ENCODE results near the gene UQCC3.
"Not testable (repeated sequence)": the region's sequence is repeated elsewhere in the genome, so short reads cannot be mapped to it uniquely, and the experiment has no call there.

UQCC3 gene, protein sequence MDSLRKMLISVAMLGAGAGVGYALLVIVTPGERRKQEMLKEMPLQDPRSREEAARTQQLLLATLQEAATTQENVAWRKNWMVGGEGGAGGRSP

DNA sequence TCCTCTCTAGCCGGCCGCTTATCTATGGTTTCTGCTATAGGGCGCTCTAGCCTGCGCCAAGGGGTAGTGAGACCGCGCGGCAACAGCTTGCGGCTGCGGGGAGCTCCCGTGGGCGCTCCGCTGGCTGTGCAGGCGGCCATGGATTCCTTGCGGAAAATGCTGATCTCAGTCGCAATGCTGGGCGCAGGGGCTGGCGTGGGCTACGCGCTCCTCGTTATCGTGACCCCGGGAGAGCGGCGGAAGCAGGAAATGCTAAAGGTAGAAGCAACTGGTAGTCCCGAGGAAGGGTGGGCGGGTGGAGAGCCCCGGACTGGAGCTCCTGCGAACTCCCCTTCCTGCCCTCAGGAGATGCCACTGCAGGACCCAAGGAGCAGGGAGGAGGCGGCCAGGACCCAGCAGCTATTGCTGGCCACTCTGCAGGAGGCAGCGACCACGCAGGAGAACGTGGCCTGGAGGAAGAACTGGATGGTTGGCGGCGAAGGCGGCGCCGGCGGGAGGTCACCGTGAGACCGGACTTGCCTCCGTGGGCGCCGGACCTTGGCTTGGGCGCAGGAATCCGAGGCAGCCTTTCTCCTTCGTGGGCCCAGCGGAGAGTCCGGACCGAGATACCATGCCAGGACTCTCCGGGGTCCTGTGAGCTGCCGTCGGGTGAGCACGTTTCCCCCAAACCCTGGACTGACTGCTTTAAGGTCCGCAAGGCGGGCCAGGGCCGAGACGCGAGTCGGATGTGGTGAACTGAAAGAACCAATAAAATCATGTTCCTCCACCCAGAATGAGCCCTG, at the start of gene UQCC3, which contains the start of gene LBHD1:
Gene UQCC3 (plus strand): TSS at position 66 of the 782 bp plus-strand sequence. CDS start 73 bp downstream, at position 139.
Gene LBHD1 (minus strand): TSS at position 660 of the 782 bp plus-strand sequence. CDS start 2,236 bp downstream, outside the sequence.
- peak; percentile 77 for DNase-seq

DNA sequence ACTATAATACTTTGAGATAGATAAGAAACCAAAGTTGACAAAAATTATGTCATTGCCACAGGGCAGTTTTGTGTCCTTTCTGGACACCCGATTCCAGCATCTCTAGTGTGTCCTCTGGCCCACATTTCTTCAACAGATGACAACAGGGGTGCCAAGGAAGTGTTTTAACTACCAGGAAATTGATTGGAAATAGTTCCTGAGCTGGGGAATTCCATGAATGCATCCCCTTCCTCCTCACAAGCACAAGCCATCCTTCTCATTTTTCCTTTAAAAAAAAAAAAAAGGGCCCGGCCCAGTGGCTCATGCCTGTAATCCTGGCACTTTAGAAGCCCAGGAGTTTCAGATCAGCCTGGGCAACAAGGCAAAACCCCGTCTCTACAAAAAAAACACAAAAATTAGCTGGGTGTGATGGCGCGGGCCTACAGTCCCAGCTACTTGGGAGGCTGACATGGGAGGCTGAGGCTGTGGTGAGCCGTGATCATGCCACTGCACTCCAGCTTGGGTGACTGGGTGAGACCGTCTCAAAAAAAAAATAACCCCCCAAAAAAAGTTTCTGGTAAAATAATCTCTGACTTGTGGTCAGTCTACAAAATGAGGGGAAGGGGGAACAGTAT, 48.9 kb upstream of the UQCC3 start:
- DNase-seq, result no peak

DNA sequence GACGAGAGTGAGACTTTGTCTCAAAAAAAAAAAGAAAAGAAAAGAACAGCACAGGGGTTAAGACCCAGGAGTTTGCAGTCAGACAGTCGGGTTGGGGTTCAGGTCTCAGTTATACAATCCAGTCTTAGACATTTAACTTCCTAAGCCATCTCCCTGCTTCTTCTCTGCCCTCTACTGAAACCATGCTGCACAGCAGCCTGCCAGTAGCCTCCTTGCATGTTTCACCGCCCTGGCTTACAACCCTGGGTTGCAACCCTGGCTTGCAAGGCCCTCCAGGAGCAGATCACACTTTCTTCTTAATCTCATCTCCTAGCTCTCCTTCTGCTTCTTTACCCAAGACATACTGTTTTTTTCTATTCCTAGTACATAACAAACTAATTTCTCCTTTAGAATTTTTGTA, 43.8 kb upstream of the UQCC3 start:
- DNase-seq, result no peak

DNA sequence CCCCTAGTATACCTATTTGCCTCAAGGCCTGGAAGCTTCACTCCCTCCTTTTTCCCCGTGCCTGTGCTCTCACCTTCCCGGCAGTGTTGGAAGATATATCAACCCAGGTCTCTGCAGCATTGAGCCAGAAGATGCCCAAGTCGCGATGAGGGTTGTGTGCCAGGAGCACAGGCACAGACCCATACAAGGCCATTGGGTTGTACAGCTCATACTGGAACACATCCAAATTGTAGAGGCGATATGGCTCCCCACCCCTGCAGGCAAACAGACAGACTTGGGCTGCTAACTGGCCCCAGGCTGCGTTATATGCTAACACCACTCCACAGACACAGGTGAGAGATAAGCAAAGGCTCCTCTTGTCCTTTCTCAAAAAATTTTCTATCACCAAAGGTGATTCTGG, 39.0 kb upstream of the UQCC3 start:
- no peak for DNase-seq

DNA sequence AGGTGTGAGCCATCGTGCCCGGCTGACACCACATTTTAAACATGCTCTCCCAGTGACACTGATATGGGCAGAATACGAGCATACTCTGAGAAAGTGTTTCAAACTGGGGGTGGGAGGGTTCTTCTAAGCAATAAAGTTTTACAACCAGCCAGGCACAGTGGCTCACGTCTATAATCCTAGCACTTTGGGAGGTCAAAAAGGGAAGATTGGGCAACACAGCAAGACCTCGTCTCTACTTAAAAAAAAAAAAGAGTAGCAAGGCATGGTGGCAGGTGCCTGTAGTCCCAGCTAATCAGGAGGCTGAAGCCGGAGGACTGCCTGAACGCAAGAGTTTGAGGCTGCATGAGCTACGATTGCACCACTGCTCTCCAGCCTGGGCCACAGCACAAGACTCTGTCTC, 27.3 kb upstream of the UQCC3 start:
- no peak for DNase-seq

DNA sequence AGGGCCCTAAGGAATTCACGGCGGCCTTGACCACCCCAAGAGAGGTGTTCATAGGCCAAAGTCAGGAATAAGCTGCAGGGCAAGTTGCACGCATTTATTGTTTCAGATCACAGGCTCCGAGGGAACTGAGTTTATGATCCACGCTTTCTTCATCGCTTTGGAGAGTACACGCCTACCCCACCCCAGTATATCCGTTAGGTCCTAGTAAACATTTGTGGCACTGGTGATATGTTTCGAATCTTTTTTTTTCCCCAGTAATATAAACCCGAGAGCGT, 25.9 kb upstream of the UQCC3 start:
- DNase-seq, result no peak

DNA sequence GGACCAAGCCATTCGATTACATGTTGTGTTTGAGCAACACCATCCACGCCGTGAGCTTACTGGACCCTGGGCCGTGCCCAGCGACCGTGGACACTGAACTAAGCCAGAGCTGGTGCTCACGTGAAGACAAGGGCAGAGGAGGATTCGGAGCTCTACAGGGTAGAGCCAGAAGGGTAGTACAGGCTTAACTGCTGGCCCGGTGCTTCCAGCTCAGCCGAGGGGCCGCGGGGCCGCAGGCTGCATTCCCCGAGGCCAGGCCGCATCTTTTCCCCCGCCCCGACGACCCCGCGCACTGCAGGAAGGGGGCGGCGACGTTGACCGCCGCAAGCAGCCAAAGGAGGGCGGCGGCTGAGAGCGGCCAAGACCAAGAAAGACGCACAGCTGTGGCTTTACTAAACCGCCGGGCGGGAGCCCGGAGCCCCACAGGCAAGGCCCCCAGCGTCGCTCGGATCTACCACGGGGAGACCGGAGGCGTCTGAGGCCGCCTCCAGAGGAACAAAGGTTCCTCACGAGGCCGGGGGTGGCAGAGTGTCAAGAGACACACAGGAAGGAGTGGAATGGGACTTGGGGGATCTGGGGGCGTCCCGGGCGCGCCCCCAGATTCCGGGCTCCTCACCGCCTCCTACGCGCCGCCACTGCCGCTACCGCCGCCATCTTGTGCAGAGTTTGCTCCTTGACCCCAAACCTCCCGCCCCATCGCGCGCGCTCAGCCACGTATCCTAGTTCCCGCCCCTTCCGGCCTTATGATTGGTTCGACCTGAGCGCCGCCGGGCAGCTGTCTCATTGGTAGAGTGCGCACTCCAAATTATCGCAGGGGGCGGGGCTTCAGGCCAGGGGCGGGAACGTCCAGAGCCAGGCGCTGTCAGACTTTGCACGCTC, 25.3 kb upstream of the UQCC3 start, which contains the start of gene GANAB:
Gene GANAB (minus strand): TSS at position 668 of the 879 bp plus-strand sequence. CDS start 14 bp downstream, at position 654.
- DNase-seq, result peak; percentile 98

DNA sequence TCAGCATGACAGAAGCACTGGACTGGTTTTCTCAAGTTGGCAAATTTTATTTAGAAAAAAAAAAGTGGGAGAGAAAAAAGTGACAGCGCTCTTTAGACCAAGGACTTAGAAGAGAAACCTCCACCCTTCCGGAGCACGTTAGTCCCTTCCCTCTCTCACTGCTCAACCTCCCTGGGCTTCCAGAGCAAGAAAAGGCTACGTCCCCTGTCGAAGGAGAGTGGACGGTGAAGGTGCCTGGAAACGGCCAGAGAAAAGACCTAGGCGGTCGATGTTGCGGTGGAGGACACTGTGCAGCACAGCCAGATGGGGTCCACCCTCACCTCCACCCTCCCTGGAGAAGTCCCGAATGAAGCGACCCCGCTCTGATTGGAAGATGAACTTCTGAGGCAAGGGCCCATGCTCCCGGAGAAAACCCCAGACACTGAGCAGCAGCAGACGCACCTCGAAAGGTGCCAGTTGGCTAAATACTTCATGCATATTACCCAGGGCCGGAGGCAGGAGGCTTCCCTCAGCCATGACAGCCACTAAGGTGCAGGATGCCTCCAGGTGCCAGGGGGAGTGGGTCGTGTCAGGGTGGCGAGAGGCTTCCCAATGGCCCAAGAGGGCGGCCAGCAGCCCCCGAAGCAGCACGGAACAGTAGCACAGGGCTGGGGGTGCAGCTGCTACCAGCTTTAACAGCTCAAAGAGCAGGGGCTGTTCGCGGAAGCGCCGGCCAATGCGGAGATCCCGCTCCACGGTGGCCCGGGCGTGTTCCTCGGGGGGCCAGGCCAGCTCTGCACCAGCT, 24.5 kb upstream of the UQCC3 start:
- no peak for DNase-seq

DNA sequence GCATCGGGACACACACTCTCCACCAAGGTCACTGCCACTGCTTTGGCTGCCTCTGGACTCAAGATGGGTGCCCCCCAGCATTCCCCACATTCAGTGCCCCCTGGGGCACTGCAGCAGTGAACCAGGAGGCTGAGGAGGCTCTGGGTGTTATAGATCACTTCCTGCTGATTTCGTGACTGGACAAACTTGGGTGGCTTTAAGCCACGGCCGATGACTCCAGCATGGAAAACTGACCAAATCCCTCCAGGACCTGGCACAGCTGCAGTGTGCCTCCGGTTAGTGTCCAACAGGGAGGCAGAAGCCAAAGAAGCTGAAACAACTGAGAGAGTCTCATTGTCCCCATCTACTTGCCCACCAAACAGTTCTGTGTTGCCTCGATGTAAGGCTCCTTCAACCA, 23.9 kb upstream of the UQCC3 start:
- no peak for DNase-seq

DNA sequence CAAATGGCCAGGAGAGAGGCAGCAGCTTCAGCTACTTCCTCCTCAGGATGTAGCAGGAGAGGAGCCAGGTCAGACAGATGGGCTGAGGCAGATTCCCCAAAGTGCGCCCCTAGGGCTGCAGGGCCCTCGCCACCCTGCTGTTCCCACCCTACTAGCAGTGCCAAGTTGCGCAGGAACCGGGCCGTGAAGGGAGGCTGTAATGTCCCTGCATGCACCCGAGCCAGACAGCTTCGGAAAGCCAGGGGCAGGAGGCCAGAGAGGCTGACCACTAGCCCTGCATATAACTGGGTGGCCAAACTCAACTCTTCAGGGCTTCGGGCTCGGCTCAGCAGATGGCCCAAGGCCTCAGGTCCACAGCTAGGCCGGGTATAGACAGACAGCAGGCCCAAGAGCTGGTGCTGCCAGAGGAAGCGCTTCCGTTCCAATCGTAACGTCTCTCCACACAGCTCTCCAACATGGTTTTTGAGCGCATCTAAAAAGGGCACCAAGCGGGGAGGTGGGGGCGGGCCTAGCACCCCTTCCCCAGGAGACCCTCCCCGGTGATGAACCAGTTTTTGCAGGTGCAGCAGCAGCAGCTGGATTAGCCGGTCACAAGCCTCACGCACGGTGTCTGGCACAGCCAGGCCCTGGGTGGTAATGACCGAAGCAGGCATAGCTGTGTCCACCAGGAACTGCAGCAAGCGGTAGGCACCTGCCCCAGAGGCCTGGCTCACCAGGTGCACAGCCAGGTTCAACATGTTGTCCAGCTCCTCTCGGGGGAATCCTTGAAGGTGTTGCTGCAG, 23.1 kb upstream of the UQCC3 start:
- no peak for DNase-seq

DNA sequence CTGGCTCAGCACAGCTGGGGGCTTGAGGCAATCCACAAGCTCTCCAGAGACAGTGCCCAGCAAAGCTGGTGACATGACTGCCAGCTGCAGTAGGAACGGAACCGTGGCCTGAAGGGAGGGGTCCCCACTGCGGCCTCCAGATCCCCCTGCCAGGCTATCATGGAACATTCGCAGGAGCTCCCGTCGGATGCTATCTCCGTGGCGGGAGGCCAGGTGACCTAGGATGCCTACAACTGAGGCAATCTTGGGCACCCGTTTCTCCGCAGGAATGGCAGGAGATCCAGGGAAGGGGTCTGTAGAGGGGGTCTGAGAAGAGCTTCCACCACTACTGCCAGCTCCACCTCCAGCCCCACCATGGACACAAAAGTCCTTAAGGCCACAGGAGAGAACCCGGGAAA, 22.5 kb upstream of the UQCC3 start:
- no peak for DNase-seq

DNA sequence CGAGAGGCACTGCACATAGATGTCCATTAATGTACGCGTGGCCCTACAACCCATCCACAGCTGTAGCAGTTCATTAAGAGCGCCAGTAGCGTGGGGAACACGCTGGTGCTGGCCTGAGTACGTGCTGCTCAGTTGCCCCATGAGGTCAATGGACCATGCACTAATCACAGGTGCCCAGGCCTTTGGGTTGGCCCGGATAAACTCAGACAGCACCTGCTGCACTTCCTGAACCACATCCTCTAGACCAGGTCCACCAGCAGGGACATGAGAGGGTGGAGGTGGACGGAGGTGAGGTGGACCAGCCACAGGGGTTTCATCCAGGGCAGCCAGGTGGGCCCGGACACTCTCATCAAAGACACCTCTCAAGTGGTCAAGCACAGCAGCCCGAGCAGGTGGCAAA, 22.0 kb upstream of the UQCC3 start:
- no peak for DNase-seq

DNA sequence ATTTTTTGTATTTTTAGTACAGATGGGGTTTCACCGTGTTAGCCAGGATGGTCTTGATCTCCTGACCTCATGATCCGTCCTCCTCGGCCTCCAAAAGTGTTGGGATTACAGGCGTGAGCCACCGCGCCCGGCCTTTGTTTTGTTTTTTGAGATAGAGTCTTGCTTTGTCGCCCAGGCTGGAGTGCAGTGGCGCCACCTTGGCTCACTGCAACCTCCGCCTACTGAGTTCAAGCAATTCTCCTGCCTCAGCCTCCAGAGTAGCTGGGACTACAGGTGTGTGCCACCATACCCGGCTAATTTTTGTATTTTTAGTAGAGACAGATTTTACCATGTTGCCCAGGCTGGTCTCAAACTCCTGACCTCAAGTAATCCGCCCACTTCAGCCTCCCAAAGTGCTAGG, 21.2 kb upstream of the UQCC3 start:
- DNase-seq, result not testable (repeated sequence)

DNA sequence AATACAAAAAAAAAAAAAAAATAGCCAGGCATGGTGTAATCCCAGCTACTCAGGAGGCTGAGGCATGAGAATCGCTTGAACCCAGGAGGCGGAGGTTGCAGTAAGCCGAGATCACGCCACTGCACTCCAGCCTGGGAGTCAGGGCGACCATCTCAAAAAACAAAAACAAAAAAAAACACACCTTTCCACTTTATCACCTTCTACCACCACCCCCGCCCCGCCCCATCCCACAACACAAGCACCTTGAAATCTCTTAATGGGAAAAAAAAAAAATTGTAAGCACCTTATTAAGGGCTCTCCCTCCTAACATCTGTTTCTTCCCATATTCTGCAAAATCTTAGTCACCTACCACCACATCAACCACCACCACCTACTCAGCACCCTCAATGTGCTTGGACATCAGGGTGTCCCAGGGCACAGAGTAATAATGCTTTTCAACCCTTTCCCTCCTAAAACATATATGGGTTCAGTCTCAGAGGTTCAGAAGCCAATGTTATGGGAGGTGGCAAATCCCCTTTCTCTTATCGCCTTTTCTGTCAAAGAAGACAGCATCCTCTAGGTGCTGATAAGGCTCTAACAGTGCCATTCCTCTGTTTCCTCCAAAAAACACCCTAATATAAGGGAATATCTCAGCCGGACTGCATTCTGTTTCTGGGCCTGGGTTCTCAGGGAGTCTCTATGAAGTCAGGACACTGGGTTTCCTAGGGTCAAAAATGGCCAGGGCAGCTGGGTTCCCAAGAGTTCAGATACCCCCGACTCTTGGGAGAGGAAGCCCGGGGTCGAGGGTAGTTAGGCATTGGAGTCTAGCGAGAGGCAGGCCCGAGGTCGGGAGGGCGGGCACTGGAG, 19.1 kb upstream of the UQCC3 start:
- peak; percentile 22 for DNase-seq

DNA sequence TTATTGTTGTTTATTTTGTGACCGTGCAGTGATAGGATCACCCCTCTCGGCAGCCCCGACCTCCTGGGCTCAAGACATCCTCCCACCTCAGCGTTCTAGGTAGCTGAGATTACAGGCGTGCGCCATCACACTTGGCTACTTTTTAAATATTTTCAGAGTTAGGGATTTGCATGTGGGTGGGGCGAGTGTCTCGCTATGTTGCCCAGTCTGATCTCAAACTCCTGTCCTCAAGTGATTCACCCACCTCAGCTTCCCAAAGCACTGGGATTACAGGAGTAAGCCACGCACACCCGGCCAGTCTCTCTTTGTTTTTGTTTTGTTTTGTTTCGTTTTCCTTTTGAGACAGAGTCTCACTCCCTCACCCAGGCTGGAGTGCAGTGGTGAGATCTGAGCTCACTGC, 17.2 kb upstream of the UQCC3 start:
- DNase-seq, result no peak

DNA sequence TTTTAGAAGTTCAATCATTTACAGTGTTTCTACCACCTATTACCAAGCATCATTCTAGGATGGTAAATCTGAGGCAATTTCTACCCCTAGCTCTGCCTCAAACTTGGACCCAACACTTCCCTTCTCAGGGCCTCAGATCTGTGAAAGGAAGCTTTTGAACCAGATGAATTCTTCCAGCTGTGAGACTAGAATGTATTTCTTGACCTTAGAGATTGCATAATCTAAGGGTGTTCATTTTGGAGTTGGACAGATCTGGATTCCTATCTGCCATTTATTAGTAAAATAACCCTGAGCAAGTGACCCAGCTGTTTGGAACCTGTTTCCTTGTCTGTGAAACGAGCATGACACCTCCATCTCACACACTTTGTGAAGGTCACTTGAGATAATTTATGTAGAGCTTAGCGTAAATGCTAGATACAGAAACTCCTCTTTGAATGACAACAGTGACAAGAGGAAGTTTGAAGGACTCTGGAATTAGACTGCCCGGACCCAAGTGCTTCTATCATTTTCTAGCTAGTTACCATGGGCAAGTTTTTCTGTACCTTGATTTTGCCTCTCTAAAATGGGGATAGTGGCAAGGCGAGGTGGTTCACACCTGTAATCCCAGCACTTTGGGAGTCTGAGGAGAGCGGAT, 14.6 kb upstream of the UQCC3 start:
- DNase-seq, result no peak

DNA sequence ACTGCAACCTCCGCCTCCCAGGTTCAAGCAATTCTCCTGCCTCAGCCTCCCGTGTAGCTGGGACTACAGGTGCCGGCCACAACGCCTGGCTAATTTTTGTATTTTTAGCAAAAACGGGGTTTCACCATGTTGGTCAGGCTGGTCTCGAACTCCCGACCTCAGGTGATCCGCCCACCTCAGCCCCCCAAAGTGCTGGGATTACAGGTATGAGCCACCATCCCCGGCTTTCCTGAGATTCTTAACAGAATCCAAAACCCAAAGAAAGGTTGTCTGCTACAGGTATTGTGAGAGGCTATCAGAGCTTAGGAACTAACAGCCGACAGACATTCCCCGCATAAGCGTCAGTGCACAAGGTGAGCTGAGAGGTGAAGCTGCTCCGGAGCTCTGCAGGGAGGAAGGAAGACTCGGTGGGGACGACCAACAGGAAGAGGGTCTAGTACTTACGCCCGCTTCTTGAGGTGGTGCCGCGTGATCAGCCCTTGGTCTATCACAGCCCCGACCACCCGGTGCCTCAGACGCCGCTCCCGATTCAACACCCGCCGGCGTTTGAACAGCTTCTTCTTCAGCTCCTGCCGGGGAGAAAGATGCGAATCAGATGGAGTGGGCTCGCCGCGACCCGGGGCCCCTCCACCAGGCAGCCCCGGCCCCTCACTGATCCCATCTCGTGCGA, 6.9 kb upstream of the UQCC3 start:
- peak; percentile 58 for DNase-seq

DNA sequence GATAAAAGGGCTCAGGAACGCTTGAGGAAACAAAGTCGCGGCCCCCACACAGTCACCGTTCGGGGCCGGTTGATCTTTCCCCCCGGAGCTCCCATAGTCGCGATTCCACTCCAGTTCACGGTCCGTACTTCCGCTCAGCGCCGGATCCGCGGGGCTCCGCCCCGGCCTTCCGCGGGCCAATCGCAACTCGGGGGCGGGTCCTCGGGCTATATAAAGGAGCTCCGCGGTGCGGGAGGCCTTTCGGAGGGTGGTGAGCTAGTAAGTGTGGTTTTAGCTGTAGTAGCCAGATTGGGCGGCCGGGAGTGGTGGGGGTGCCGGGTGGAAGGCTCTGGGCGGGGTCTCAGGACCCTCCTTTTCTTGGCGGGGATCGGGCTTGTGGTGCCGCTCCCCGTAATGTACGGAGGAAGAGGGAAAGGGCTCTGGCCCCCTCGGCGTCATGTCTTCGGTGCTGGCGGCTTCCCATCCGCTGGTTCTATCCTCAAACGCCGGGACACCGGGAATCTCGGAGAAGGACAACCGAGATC, 6.3 kb upstream of the UQCC3 start, which contains the start of the genes C11orf98 and CSKMT:
Gene C11orf98 (minus strand): TSS at position 136 of the 524 bp plus-strand sequence. CDS start 41 bp downstream, at position 95.
Gene CSKMT (plus strand): TSS at position 238 of the 524 bp plus-strand sequence. CDS start 568 bp downstream, outside the sequence.
- peak; percentile 93 for DNase-seq

All from CD4-positive, alpha-beta T cell treated with Interleukin-15 for 1 hour (primary cell).